RWPE2 (cell line): ENCODE results near the gene NEK1.
A peak's percentile ranks its signal among the peaks of the same experiment; 100 is the strongest.

Experiments used
- ATAC-seq: fragments of 200-7000 bp; cut with Tn5 transposase; 3 replicates; pipeline ENCODE4 v1.9.1; 2021; ENCODE audit warnings: low read depth
- DNase-seq: peaks from one replicate; pipeline ENCODE4 v3.0.0-alpha.2; 2020; ENCODE audit warnings: low spot score
- H3K27ac ChIP-seq: fragments of 450-650 bp; 2 replicates; pipeline ENCODE4 v1.5.1; 2017; ENCODE audit warnings: mild to moderate bottlenecking; ENCODE audit not compliant: poor library complexity, severe bottlenecking
- H3K27me3 ChIP-seq: fragments of 250-450 bp; sonication (Bioruptor Pico); 2 replicates; pipeline ENCODE4 v1.5.1; 2021; ENCODE audit warnings: mild to moderate bottlenecking, moderate library complexity; ENCODE audit not compliant: insufficient read depth, poor library complexity, severe bottlenecking
- H3K36me3 ChIP-seq: fragments of 250-450 bp; sonication (Bioruptor Pico); 2 replicates; pipeline ENCODE4 v1.5.1; 2020; ENCODE audit warnings: low read depth, mild to moderate bottlenecking, moderate library complexity
- H3K4me1 ChIP-seq: fragments of 250-450 bp; sonication (Bioruptor Pico); 2 replicates; pipeline ENCODE4 v1.5.1; 2021; ENCODE audit warnings: mild to moderate bottlenecking, moderate library complexity; ENCODE audit not compliant: insufficient read depth, poor library complexity, severe bottlenecking
- H3K4me3 ChIP-seq: fragments of 250-450 bp; sonication (Bioruptor Pico); 2 replicates; pipeline ENCODE4 v1.5.1; 2021; ENCODE audit warnings: mild to moderate bottlenecking, moderate library complexity; ENCODE audit not compliant: severe bottlenecking
- H3K9me3 ChIP-seq: fragments of 250-450 bp; sonication (Bioruptor Pico); 2 replicates; pipeline ENCODE4 v1.5.1; 2021; ENCODE audit warnings: mild to moderate bottlenecking, moderate library complexity; ENCODE audit not compliant: severe bottlenecking
- CTCF ChIP-seq: fragments of 450-650 bp; IDR thresholded peaks from one replicate; pipeline ENCODE4 v1.5.1; 2017; ENCODE audit warnings: mild to moderate bottlenecking, moderate library complexity; ENCODE audit not compliant: poor library complexity, severe bottlenecking

NEK1 gene

DNA sequence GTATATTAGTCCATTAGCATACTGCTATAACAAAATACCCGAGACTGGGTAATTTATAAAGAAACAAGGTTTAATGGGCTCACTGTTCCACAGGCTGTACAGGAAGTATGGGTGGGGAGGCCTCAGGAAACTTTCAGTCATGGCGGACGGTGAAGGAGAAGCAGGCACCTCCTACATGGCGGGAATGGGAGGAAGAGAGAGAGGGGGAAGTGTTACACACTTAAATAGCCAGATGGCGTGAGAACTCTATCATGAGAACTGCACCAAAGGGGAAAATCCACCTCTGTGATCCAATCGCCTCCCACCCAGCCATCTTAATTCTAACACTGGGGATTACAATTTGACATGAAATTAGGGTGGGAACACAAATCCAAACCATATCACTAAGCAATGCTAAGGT, 242.7 kb downstream of the NEK1 start:
- Histone ChIP-seq H3K27ac (no peak overlapping the region), H3K9me3 (peaks cover 7% of the 10 kb centered on the region), H3K4me3 (no peak overlapping the region), H3K4me1 (no peaks in the 10 kb centered on the region), H3K27me3 (no peaks in the 10 kb centered on the region), H3K36me3 (no peaks in the 10 kb centered on the region)
- no peak for DNase-seq
- no peak for ATAC-seq
- TF ChIP-seq CTCF, result no peak

- Histone ChIP-seq H3K4me3 (no peak overlapping the region), H3K36me3 (no peaks in the 10 kb centered on the region), H3K4me1 (no peaks in the 10 kb centered on the region), H3K27ac (no peak overlapping the region), H3K27me3 (no peaks in the 10 kb centered on the region), H3K9me3 (peaks cover 7% of the 10 kb centered on the region)
- DNase-seq (no peak), ATAC-seq (no peak)
- no peak for TF ChIP-seq CTCF
These were observed 244.6 kb downstream of the NEK1 start for GRCh38 chr4:169367826-169368225.

- H3K27me3 ChIP-seq, result no peaks in the 10 kb centered on the region
- H3K27ac ChIP-seq, result no peak overlapping the region
- H3K4me3 ChIP-seq, result no peak overlapping the region
- TF ChIP-seq CTCF, result no peak
- ATAC-seq (no peak), DNase-seq (no peak)
- H3K4me1 ChIP-seq, result no peaks in the 10 kb centered on the region
- H3K9me3 ChIP-seq, result peaks cover 7% of the 10 kb centered on the region
- H3K36me3 ChIP-seq, result no peaks in the 10 kb centered on the region
These were observed 245.6 kb downstream of the NEK1 start for GRCh38 chr4:169366821-169367220.

- H3K27ac ChIP-seq, result peak overlapping the region; percentile 15
These were observed 249.8 kb downstream of the NEK1 start for GRCh38 chr4:169362607-169363006.

GRCh38 chr4:169361756-169362155, 250.6 kb downstream of the NEK1 start:
- H3K27ac ChIP-seq, result no peak overlapping the region

More at GRCh38 chr4:169362607-169363006, 249.8 kb downstream of the NEK1 start:
- DNase-seq (no peak), ATAC-seq (no peak)
- Histone ChIP-seq H3K36me3 (no peaks in the 10 kb centered on the region), H3K4me1 (no peaks in the 10 kb centered on the region), H3K9me3 (peaks cover 7% of the 10 kb centered on the region), H3K4me3 (no peak overlapping the region), H3K27me3 (no peaks in the 10 kb centered on the region)
- no peak for TF ChIP-seq CTCF

More at GRCh38 chr4:169361756-169362155, 250.6 kb downstream of the NEK1 start:
- DNase-seq (no peak), ATAC-seq (no peak)
- Histone ChIP-seq H3K9me3 (peaks cover 2% of the 10 kb centered on the region), H3K4me3 (no peak overlapping the region), H3K36me3 (no peaks in the 10 kb centered on the region), H3K4me1 (no peaks in the 10 kb centered on the region), H3K27me3 (no peaks in the 10 kb centered on the region)
- no peak for TF ChIP-seq CTCF
